WTC11 (cell line): ENCODE measurements around the gene COL27A1. TPM values are rescaled to one million over a fixed set of nuclear protein-coding genes. Genes with fewer than 3 reads are reported as not detected.

ENCODE experiments used
- ATAC-seq: fragments of 200-7000 bp; cut with Tn5 transposase; 2 replicates; pipeline ENCODE4 v1.10.0; 2021; ENCODE audit warnings: mild to moderate bottlenecking, moderate library complexity
- CTCF ChIA-PET: fragments of 300-600 bp; sonication (Branson Sonifier 250); formaldehyde crosslinking; loops from one replicate; lab custom pipeline; 2021; ENCODE audit warnings: antibody characterized with exemption; lab: Charles Lee
- POLR2A ChIA-PET: fragments of 350-600 bp; sonication (Branson Sonifier 250); formaldehyde crosslinking; loops from one replicate; lab custom pipeline; 2021; ENCODE audit warnings: antibody characterized with exemption; lab: Charles Lee
- DNase-seq: peaks from one replicate; pipeline ENCODE4 v3.0.0; 2021; ENCODE audit warnings: low spot score
- H3K27ac Mint-ChIP-seq: 2 replicates; pipeline ENCODE4 v1.8.0; 2021; ENCODE audit warnings: mixed read lengths
- H3K27me3 Mint-ChIP-seq: 2 replicates; pipeline ENCODE4 v1.8.0; 2021; ENCODE audit warnings: low read depth, mild to moderate bottlenecking, moderate library complexity, mixed read lengths
- H3K36me3 Mint-ChIP-seq: 2 replicates; pipeline ENCODE4 v1.8.0; 2021; ENCODE audit warnings: mixed read lengths
- H3K4me1 Mint-ChIP-seq: 2 replicates; pipeline ENCODE4 v1.8.0; 2022; ENCODE audit warnings: mixed read lengths
- H3K4me3 Mint-ChIP-seq: 2 replicates; pipeline ENCODE4 v1.8.0; 2021; ENCODE audit warnings: mild to moderate bottlenecking, moderate library complexity, mixed read lengths
- H3K9me3 Mint-ChIP-seq: 2 replicates; pipeline ENCODE4 v1.8.0; 2021; ENCODE audit warnings: mixed read lengths
- ATF3 ChIP-seq: sonication (generic); formaldehyde crosslinking; conservative IDR thresholded peaks from 2 replicates; pipeline ENCODE4 v1.8.1; 2022; ENCODE audit warnings: mild to moderate bottlenecking, missing genetic modification reagents
- CREM ChIP-seq: sonication (generic); formaldehyde crosslinking; IDR thresholded peaks from 2 replicates; pipeline ENCODE4 v1.8.1; 2022; ENCODE audit warnings: mild to moderate bottlenecking, missing genetic modification reagents, moderate library complexity
- CTCF ChIP-seq: fragments of 200-600 bp; IDR thresholded peaks from 2 replicates; pipeline ENCODE4 v1.8.0; 2022; ENCODE audit warnings: antibody characterized with exemption
- EMX1 ChIP-seq: fragments of 250-450 bp; sonication (Bioruptor Pico); IDR thresholded peaks from 2 replicates; pipeline ENCODE4 v1.8.0; 2021; ENCODE audit warnings: mild to moderate bottlenecking
- ETV6 ChIP-seq: sonication (generic); formaldehyde crosslinking; IDR thresholded peaks from 2 replicates; pipeline ENCODE4 v1.8.1; 2022; ENCODE audit warnings: mild to moderate bottlenecking, missing genetic modification reagents
- FOXJ3 ChIP-seq: sonication (generic); formaldehyde crosslinking; IDR thresholded peaks from 2 replicates; pipeline ENCODE4 v1.9.0; 2021; ENCODE audit warnings: missing genetic modification reagents, mild to moderate bottlenecking, borderline replicate concordance
- FOXK1 ChIP-seq: sonication (generic); formaldehyde crosslinking; IDR thresholded peaks from 2 replicates; pipeline ENCODE4 v1.8.0; 2022; ENCODE audit warnings: mild to moderate bottlenecking, moderate library complexity, missing genetic modification reagents
- GRHL2 ChIP-seq: fragments of 250-450 bp; sonication (Bioruptor Pico); IDR thresholded peaks from 2 replicates; pipeline ENCODE4 v1.8.0; 2022; ENCODE audit warnings: mild to moderate bottlenecking, moderate library complexity; ENCODE audit not compliant: insufficient replicate concordance, severe bottlenecking
- HMGA2 ChIP-seq: fragments of 250-450 bp; sonication (Bioruptor Pico); IDR thresholded peaks from 2 replicates; pipeline ENCODE4 v1.4.0; 2021; ENCODE audit warnings: mild to moderate bottlenecking, moderate library complexity
- KAT7 ChIP-seq: sonication (generic); formaldehyde crosslinking; IDR thresholded peaks from 2 replicates; pipeline ENCODE4 v1.8.1; 2023; ENCODE audit warnings: missing genetic modification reagents, mild to moderate bottlenecking, borderline replicate concordance
- NFYB ChIP-seq: sonication (generic); formaldehyde crosslinking; conservative IDR thresholded peaks from 2 replicates; pipeline ENCODE4 v1.8.0; 2022; ENCODE audit warnings: low read depth, missing genetic modification reagents
- NR3C1 ChIP-seq: sonication (generic); formaldehyde crosslinking; conservative IDR thresholded peaks from 2 replicates; pipeline ENCODE4 v1.8.1; 2023; ENCODE audit warnings: low read depth, mild to moderate bottlenecking, missing genetic modification reagents
- SMAD4 ChIP-seq: sonication (generic); formaldehyde crosslinking; IDR thresholded peaks from 2 replicates; pipeline ENCODE4 v1.8.0; 2022; ENCODE audit warnings: mild to moderate bottlenecking, missing genetic modification reagents
- STAT6 ChIP-seq: sonication (generic); formaldehyde crosslinking; conservative IDR thresholded peaks from 2 replicates; pipeline ENCODE4 v1.8.1; 2023; ENCODE audit warnings: mild to moderate bottlenecking, low read depth, missing genetic modification reagents, moderate library complexity
- ZNF219 ChIP-seq: sonication (generic); formaldehyde crosslinking; IDR thresholded peaks from 2 replicates; pipeline ENCODE4 v1.8.0; 2023; ENCODE audit warnings: missing genetic modification reagents, mild to moderate bottlenecking, borderline replicate concordance
- ZNF396 ChIP-seq: fragments of 250-450 bp; sonication (Bioruptor Pico); IDR thresholded peaks from 2 replicates; pipeline ENCODE4 v1.8.0; 2021; ENCODE audit warnings: mild to moderate bottlenecking, moderate library complexity, borderline replicate concordance
- total RNA-seq: library from RNA; stranded (reverse); gene quantifications from 3 replicates; pipeline ENCODE4 v1.2.3, GENCODE V29; 2021
- TF ChIP-seq, protein P1 (sequence below): sonication (generic); formaldehyde crosslinking; IDR thresholded peaks from 2 replicates; pipeline ENCODE4 v1.8.1; 2022; ENCODE audit warnings: low read depth, missing genetic modification reagents, borderline replicate concordance
- TF ChIP-seq, protein P2 (sequence below): sonication (generic); formaldehyde crosslinking; IDR thresholded peaks from 2 replicates; pipeline ENCODE4 v1.8.0; 2022; ENCODE audit warnings: missing genetic modification reagents
- TF ChIP-seq, protein P3 (sequence below): sonication (generic); formaldehyde crosslinking; IDR thresholded peaks from 2 replicates; pipeline ENCODE4 v1.8.0; 2023; ENCODE audit warnings: missing genetic modification reagents, mild to moderate bottlenecking, borderline replicate concordance

The COL27A1 gene
- total RNA-seq, 1 experiment from 2014 or later, result 47.5 TPM

DNA sequence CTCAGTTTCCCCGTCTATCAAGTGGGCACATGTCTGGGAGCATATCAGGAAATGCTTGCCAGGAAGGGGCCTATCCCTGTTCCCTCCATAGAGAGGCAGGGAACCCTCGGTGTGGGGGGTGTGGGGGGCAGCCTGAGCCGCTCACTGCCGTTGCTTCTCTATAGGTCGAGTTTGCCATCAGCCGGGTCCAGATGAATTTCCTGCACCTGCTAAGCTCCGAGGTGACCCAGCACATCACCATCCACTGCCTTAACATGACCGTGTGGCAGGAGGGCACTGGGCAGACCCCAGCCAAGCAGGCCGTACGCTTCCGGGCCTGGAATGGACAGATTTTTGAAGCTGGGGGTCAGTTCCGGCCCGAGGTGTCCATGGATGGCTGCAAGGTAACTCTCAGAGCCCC is 153.8 kb downstream of the COL27A1 start:
- H3K4me3 Mint-ChIP-seq, result no peak overlapping the region
- no peak for TF ChIP-seq STAT6 (CRISPR knock-in tag)
- TF ChIP-seq FOXK1 (CRISPR knock-in tag), result no peak
- TF ChIP-seq, protein P1, sequence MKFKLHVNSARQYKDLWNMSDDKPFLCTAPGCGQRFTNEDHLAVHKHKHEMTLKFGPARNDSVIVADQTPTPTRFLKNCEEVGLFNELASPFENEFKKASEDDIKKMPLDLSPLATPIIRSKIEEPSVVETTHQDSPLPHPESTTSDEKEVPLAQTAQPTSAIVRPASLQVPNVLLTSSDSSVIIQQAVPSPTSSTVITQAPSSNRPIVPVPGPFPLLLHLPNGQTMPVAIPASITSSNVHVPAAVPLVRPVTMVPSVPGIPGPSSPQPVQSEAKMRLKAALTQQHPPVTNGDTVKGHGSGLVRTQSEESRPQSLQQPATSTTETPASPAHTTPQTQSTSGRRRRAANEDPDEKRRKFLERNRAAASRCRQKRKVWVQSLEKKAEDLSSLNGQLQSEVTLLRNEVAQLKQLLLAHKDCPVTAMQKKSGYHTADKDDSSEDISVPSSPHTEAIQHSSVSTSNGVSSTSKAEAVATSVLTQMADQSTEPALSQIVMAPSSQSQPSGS (CRISPR knock-in tag), result no peak
- no peak for TF ChIP-seq FOXJ3 (CRISPR knock-in tag)
- TF ChIP-seq EMX1 (CRISPR knock-in tag), result no peak
- no peak for TF ChIP-seq ATF3
- TF ChIP-seq ETV6 (CRISPR knock-in tag), result no peak
- no peak for TF ChIP-seq GRHL2
- no peak for TF ChIP-seq NFYB
- TF ChIP-seq HMGA2, result no peak
- TF ChIP-seq NR3C1, result no peak
- TF ChIP-seq SMAD4 (CRISPR knock-in tag), result no peak
- TF ChIP-seq CREM (CRISPR knock-in tag), result no peak
- TF ChIP-seq ZNF219 (CRISPR knock-in tag), result no peak
- TF ChIP-seq, protein P2, sequence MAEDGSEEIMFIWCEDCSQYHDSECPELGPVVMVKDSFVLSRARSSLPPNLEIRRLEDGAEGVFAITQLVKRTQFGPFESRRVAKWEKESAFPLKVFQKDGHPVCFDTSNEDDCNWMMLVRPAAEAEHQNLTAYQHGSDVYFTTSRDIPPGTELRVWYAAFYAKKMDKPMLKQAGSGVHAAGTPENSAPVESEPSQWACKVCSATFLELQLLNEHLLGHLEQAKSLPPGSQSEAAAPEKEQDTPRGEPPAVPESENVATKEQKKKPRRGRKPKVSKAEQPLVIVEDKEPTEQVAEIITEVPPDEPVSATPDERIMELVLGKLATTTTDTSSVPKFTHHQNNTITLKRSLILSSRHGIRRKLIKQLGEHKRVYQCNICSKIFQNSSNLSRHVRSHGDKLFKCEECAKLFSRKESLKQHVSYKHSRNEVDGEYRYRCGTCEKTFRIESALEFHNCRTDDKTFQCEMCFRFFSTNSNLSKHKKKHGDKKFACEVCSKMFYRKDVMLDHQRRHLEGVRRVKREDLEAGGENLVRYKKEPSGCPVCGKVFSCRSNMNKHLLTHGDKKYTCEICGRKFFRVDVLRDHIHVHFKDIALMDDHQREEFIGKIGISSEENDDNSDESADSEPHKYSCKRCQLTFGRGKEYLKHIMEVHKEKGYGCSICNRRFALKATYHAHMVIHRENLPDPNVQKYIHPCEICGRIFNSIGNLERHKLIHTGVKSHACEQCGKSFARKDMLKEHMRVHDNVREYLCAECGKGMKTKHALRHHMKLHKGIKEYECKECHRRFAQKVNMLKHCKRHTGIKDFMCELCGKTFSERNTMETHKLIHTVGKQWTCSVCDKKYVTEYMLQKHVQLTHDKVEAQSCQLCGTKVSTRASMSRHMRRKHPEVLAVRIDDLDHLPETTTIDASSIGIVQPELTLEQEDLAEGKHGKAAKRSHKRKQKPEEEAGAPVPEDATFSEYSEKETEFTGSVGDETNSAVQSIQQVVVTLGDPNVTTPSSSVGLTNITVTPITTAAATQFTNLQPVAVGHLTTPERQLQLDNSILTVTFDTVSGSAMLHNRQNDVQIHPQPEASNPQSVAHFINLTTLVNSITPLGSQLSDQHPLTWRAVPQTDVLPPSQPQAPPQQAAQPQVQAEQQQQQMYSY (CRISPR knock-in tag), result no peak
- no peak for TF ChIP-seq KAT7 (CRISPR knock-in tag)
- no peak for TF ChIP-seq CTCF
- TF ChIP-seq, protein P3, sequence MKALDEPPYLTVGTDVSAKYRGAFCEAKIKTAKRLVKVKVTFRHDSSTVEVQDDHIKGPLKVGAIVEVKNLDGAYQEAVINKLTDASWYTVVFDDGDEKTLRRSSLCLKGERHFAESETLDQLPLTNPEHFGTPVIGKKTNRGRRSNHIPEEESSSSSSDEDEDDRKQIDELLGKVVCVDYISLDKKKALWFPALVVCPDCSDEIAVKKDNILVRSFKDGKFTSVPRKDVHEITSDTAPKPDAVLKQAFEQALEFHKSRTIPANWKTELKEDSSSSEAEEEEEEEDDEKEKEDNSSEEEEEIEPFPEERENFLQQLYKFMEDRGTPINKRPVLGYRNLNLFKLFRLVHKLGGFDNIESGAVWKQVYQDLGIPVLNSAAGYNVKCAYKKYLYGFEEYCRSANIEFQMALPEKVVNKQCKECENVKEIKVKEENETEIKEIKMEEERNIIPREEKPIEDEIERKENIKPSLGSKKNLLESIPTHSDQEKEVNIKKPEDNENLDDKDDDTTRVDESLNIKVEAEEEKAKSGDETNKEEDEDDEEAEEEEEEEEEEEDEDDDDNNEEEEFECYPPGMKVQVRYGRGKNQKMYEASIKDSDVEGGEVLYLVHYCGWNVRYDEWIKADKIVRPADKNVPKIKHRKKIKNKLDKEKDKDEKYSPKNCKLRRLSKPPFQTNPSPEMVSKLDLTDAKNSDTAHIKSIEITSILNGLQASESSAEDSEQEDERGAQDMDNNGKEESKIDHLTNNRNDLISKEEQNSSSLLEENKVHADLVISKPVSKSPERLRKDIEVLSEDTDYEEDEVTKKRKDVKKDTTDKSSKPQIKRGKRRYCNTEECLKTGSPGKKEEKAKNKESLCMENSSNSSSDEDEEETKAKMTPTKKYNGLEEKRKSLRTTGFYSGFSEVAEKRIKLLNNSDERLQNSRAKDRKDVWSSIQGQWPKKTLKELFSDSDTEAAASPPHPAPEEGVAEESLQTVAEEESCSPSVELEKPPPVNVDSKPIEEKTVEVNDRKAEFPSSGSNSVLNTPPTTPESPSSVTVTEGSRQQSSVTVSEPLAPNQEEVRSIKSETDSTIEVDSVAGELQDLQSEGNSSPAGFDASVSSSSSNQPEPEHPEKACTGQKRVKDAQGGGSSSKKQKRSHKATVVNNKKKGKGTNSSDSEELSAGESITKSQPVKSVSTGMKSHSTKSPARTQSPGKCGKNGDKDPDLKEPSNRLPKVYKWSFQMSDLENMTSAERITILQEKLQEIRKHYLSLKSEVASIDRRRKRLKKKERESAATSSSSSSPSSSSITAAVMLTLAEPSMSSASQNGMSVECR (CRISPR knock-in tag), result no peak
- TF ChIP-seq ZNF396 (CRISPR knock-in tag), result no peak
- no peaks in the 10 kb centered on the region for H3K9me3 Mint-ChIP-seq
- DNase-seq (no peak), ATAC-seq (no peak)
- no peaks in the 10 kb centered on the region for H3K27me3 Mint-ChIP-seq
- 0 out of 2 replicates have a peak, but pooled peaks cover 3% of the 10 kb centered on the region for H3K4me1 Mint-ChIP-seq
- ChIA-PET POLR2A (no interaction called here), CTCF (interaction anchor here (1.0 to 1.5 kb wide), 2 partner anchors 154 to 214 kb away, joined by 3 to 4 read pairs; no protein-coding TSS in a partner anchor)
- H3K36me3 Mint-ChIP-seq, result peaks cover 10% of the 10 kb centered on the region
- H3K27ac Mint-ChIP-seq, result no peak overlapping the region
